SK-N-SH (cell line): ENCODE results near the gene CD59. TPM values are rescaled to one million over a fixed set of nuclear protein-coding genes. Genes with fewer than 3 reads are reported as not detected.

ENCODE experiments used
- CTCF ChIA-PET: fragments of 300-600, 350-600 bp; formaldehyde crosslinking; extraction: SDS; loops from one replicate; lab custom pipeline; 2021; lab: Yijun Ruan, JAX
- POLR2A ChIA-PET: fragments of 350-600 bp; sonication (Branson Sonifier 250); formaldehyde crosslinking; extraction: SDS; loops from one replicate; lab custom pipeline; 2020; ENCODE audit warnings: antibody characterized with exemption, inconsistent platforms; lab: Yijun Ruan, JAX
- DNase-seq: peaks from one replicate; pipeline ENCODE4 v3.0.0; 2012
- H2AFZ ChIP-seq: fragments of 200-600 bp; sonication (generic); 2 replicates; pipeline ENCODE4 v1.8.1; 2016; ENCODE audit warnings: antibody characterized with exemption, mild to moderate bottlenecking, low read depth
- H3F3A ChIP-seq: fragments of 200-600 bp; sonication (generic); replicated peaks from 2 replicates; pipeline ENCODE3; 2016; ENCODE audit warnings: antibody characterized with exemption, mild to moderate bottlenecking; ENCODE audit not compliant: insufficient read depth
- H3K27ac ChIP-seq, 2 experiments: fragments of 200-500 bp in 1 of 2; fragments of 200-600 bp in 1 of 2; sonication (Bioruptor generic) in 1 of 2; sonication (generic), shearing (Covaris generic) in 1 of 2; 2 replicates each; pipeline versions ENCODE4 v1.5.1 to v1.6.1; 2014 to 2016; ENCODE audit warnings: low read depth in 2 of 2, inconsistent platforms in 1 of 2, low read length in 1 of 2, mild to moderate bottlenecking in 1 of 2, mixed read lengths in 1 of 2
- H3K27me3 ChIP-seq: fragments of 200-600 bp; sonication (generic), shearing (Covaris generic); 2 replicates; pipeline ENCODE4 v1.6.1; 2016; ENCODE audit warnings: mixed run types; ENCODE audit not compliant: insufficient read depth
- H3K36me3 ChIP-seq, 2 experiments: fragments of 200-500 bp in 1 of 2; fragments of 200-600 bp in 1 of 2; sonication (Bioruptor generic) in 1 of 2; sonication (generic) in 1 of 2; replicated peaks in 1 of 2; 2 replicates each; pipeline versions ENCODE3 to v1.5.1; 2014 to 2016; ENCODE audit warnings: low read length in 1 of 2, mild to moderate bottlenecking in 1 of 2; ENCODE audit not compliant: insufficient read depth in 2 of 2, control insufficient read depth in 1 of 2
- H3K4me1 ChIP-seq, 2 experiments: fragments of 200-500 bp in 1 of 2; fragments of 200-600 bp in 1 of 2; sonication (Bioruptor generic) in 1 of 2; sonication (generic), shearing (Covaris generic) in 1 of 2; 2 replicates each; pipeline versions ENCODE4 v1.5.1 to v1.6.1; 2014 to 2016; ENCODE audit warnings: low read depth in 1 of 2, low read length in 1 of 2, mixed run types in 1 of 2; ENCODE audit not compliant: insufficient read depth in 2 of 2, control insufficient read depth in 1 of 2
- H3K4me2 ChIP-seq: fragments of 200-600 bp; sonication (generic), shearing (Covaris generic); 2 replicates; pipeline ENCODE4 v1.6.1; 2017; ENCODE audit warnings: mixed run types
- H3K4me3 ChIP-seq, 2 experiments: fragments of 200-500 bp in 1 of 2; fragments of 200-600 bp in 1 of 2; sonication (Bioruptor generic) in 1 of 2; sonication (generic), shearing (Covaris generic) in 1 of 2; 2 replicates each; pipeline versions ENCODE4 v1.5.1 to v1.8.1; 2014 to 2016; ENCODE audit warnings: low read depth in 2 of 2, inconsistent platforms in 1 of 2, low read length in 1 of 2, mild to moderate bottlenecking in 1 of 2, mixed read lengths in 1 of 2, moderate library complexity in 1 of 2
- H3K79me2 ChIP-seq: fragments of 200-600 bp; sonication (generic); 2 replicates; pipeline ENCODE4 v1.8.1; 2017; ENCODE audit warnings: mild to moderate bottlenecking; ENCODE audit not compliant: insufficient read depth
- H3K9ac ChIP-seq: fragments of 200-600 bp; sonication (generic); 2 replicates; pipeline ENCODE4 v1.6.1; 2017; ENCODE audit warnings: mixed run types
- H3K9me2 ChIP-seq: fragments of 200-600 bp; sonication (generic); 2 replicates; pipeline ENCODE4 v1.6.1; 2017; ENCODE audit warnings: mixed run types
- H3K9me3 ChIP-seq: fragments of 200-600 bp; sonication (generic); 2 replicates; pipeline ENCODE4 v1.6.1; 2017; ENCODE audit warnings: mixed run types, mild to moderate bottlenecking, moderate library complexity
- H4K20me1 ChIP-seq: fragments of 200-600 bp; sonication (generic); 2 replicates; pipeline ENCODE4 v1.6.1; 2017; ENCODE audit warnings: mild to moderate bottlenecking, mixed run types; ENCODE audit not compliant: insufficient read depth
- CTCF ChIP-seq: fragments of 200-600 bp; sonication (generic); IDR thresholded peaks from 2 replicates; pipeline ENCODE4 v1.6.1; 2017; ENCODE audit warnings: antibody characterized with exemption, mild to moderate bottlenecking, moderate library complexity
- ELF1 ChIP-seq: IDR thresholded peaks from 2 replicates; pipeline ENCODE4 v1.4.0; 2012
- EP300 ChIP-seq, 2 experiments: IDR thresholded peaks; 2 replicates each; pipeline versions ENCODE4 v1.4.0 to v1.6.1; 2012; ENCODE audit warnings: borderline replicate concordance in 1 of 2, low read depth in 1 of 2, low read length in 1 of 2
- EZH2phosphoT487 ChIP-seq: fragments of 200-600 bp; sonication (generic); IDR thresholded peaks from 2 replicates; pipeline ENCODE4 v1.6.1; 2017; ENCODE audit warnings: low read depth, mixed run types, mild to moderate bottlenecking, antibody characterized with exemption, moderate library complexity, borderline replicate concordance
- FOSL2 ChIP-seq: IDR thresholded peaks from 2 replicates; pipeline ENCODE4 v1.4.0; 2012; ENCODE audit warnings: low read depth, mild to moderate bottlenecking, moderate library complexity, borderline replicate concordance
- FOXJ3 ChIP-seq: sonication (generic); formaldehyde crosslinking; IDR thresholded peaks from 2 replicates; pipeline ENCODE4 v1.5.1; 2020; ENCODE audit warnings: mild to moderate bottlenecking, missing genetic modification reagents
- FOXM1 ChIP-seq: IDR thresholded peaks from 2 replicates; pipeline ENCODE4 v1.4.0; 2012; ENCODE audit warnings: low read depth, mild to moderate bottlenecking
- IRF3 ChIP-seq: fragments of 150-350 bp; IDR thresholded peaks from 2 replicates; pipeline ENCODE4 v1.6.1; 2016; ENCODE audit warnings: mild to moderate bottlenecking, low read depth, low read length
- MXI1 ChIP-seq: IDR thresholded peaks from 2 replicates; pipeline ENCODE4 v1.6.1; 2012; ENCODE audit warnings: mild to moderate bottlenecking, low read depth, low read length, improper control_type of control experiment
- NFIC ChIP-seq: IDR thresholded peaks from 2 replicates; pipeline ENCODE4 v1.4.0; 2012; ENCODE audit warnings: borderline replicate concordance
- NRF1 ChIP-seq: IDR thresholded peaks from 2 replicates; pipeline ENCODE4 v1.6.1; 2012; ENCODE audit warnings: low read depth, mild to moderate bottlenecking, low read length
- REST ChIP-seq: IDR thresholded peaks from 2 replicates; pipeline ENCODE4 v1.6.1; 2012; ENCODE audit warnings: mild to moderate bottlenecking, low read depth, low read length, moderate library complexity
- SIN3A ChIP-seq: IDR thresholded peaks from 2 replicates; pipeline ENCODE4 v1.6.1; 2012; ENCODE audit warnings: low read depth, mild to moderate bottlenecking, low read length, moderate library complexity, borderline replicate concordance
- USF2 ChIP-seq: fragments of 150-350 bp; IDR thresholded peaks from 2 replicates; pipeline ENCODE4 v1.6.1; 2017; ENCODE audit warnings: antibody characterized with exemption, low read length, low read depth, borderline replicate concordance
- WGBS: methylation state at CpG from one replicate; pipeline ENCODE4 v1.1.6; 2017; ENCODE audit warnings: low lambda C conversion rate; 5-methylcytosine and 5-hydroxymethylcytosine counted together
- polyA plus RNA-seq, 3 experiments: library from polyadenylated mRNA; depleted of rRNA; stranded (reverse); fragments of >200 nt; gene quantifications; 2 replicates each; pipeline ENCODE4 v1.2.3, GENCODE V29; 2012
- TF ChIP-seq, protein P1 (sequence below): IDR thresholded peaks from 2 replicates; pipeline ENCODE4 v1.4.0; 2012; ENCODE audit warnings: low read depth

CD59 gene
- polyA plus RNA-seq, 1 of the 3 experiments (the other 2 are of a cell fraction) = 616 TPM

GRCh38 chr11:33773404-33773986 lies 37.3 kb upstream of the CD59 start:
- Histone ChIP-seq H3K27ac (peak overlapping the region in 1 of 2 experiments; percentile 34; a peak in 1 of 4 replicates), H3K4me3 (peak overlapping the region; percentile 83 to 93), H3K36me3 (peaks cover 11 to 17% of the 10 kb centered on the region in 2 experiments), H3K9me3 (no peaks in the 10 kb centered on the region), H3K4me1 (peaks cover 22 to 31% of the 10 kb centered on the region in 2 experiments; a peak in 3 of 4 replicates), H2AFZ (peak overlapping the region; percentile 85; the same call in 1 of the 2 replicates), H3K79me2 (peaks cover 40% of the 10 kb centered on the region), H3F3A (no peaks in the 10 kb centered on the region), H3K9me2 (no peaks in the 10 kb centered on the region), H4K20me1 (peaks cover 8% of the 10 kb centered on the region), H3K27me3 (no peaks in the 10 kb centered on the region), H3K4me2 (peak overlapping the region; percentile 96), H3K9ac (peak overlapping the region; percentile 74)
- ChIA-PET POLR2A (no interaction called here), CTCF (interaction anchor here (1.5 to 3.2 kb wide), 2 partner anchors 56 to 85 kb away, joined by 4 to 11 read pairs; no protein-coding TSS in a partner anchor)
- WGBS = 22% methylated on average over 13 of the region's 22 CpGs
- TF ChIP-seq IRF3 (no peak), FOXM1 (no peak), ELF1 (no peak), CTCF (peak; percentile 8; the same call in 1 of the 2 replicates), SIN3A (peak; percentile 86), EZH2phosphoT487 (no peak), MXI1 (peak; percentile 58; the same call in 1 of the 2 replicates)
- TF ChIP-seq, protein P1, sequence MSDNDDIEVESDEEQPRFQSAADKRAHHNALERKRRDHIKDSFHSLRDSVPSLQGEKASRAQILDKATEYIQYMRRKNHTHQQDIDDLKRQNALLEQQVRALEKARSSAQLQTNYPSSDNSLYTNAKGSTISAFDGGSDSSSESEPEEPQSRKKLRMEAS = peak; percentile 41; the same call in 1 of the 2 replicates
- DNase-seq = peak; percentile 39

- no peak overlapping the region for H3K27ac ChIP-seq
- peaks cover 40% of the 10 kb centered on the region for H3K79me2 ChIP-seq
- ChIA-PET CTCF (interaction anchor here (1.5 to 3.2 kb wide), 2 partner anchors 57 to 84 kb away, joined by 4 to 11 read pairs; no protein-coding TSS in a partner anchor), POLR2A (no interaction called here)
- H3K9me3 ChIP-seq = no peaks in the 10 kb centered on the region
- DNase-seq = no peak
- WGBS = 67% methylated on average over 1 of the region's 1 CpG
- no peak overlapping the region for H3K9ac ChIP-seq
- no peak overlapping the region for H2AFZ ChIP-seq
- peak overlapping the region in 1 of 2 experiments; percentile 83; a peak in 2 of 4 replicates for H3K4me3 ChIP-seq
- peaks cover 16 to 25% of the 10 kb centered on the region in 2 experiments; a peak in 3 of 4 replicates for H3K4me1 ChIP-seq
- H4K20me1 ChIP-seq = peaks cover 8% of the 10 kb centered on the region
- no peaks in the 10 kb centered on the region for H3K27me3 ChIP-seq
- H3K4me2 ChIP-seq = peak overlapping the region; percentile 96
- peaks cover 17 to 23% of the 10 kb centered on the region in 2 experiments for H3K36me3 ChIP-seq
- no peaks in the 10 kb centered on the region for H3K9me2 ChIP-seq
- no peaks in the 10 kb centered on the region for H3F3A ChIP-seq
- TF ChIP-seq USF2 = no peak
- no peak for TF ChIP-seq FOXJ3
- TF ChIP-seq NFIC = no peak
- TF ChIP-seq NRF1 = no peak
- TF ChIP-seq REST = no peak
- no peak for TF ChIP-seq FOSL2
- no peak for TF ChIP-seq IRF3
- no peak for TF ChIP-seq EP300 (IDR thresholded peaks at IDR 0.05; ENCODE audit: borderline replicate concordance in 1 of 2, low read depth in 1 of 2, low read length in 1 of 2)
These were observed 36.6 kb upstream of the CD59 start for GRCh38 chr11:33772870-33773269.
